Fibroblast of the aortic adventitia (primary cell): ENCODE data around the gene IL1RAPL1. TPM values are rescaled to one million over a fixed set of nuclear protein-coding genes. Genes with fewer than 3 reads are reported as not detected.

ENCODE experiments used
- DNase-seq: peaks from one replicate; pipeline ENCODE4 v3.0.0-alpha.2; 2010; ENCODE audit warnings: low read depth
- H3K4me3 ChIP-seq: 2 replicates; pipeline ENCODE4 v1.5.1; 2011; ENCODE audit warnings: low read depth, mild to moderate bottlenecking, control low read depth, low read length, moderate library complexity
- total RNA-seq: library from RNA; depleted of rRNA; stranded (reverse); fragments of >200 nt; gene quantifications from 2 replicates; pipeline ENCODE4 v1.2.3, GENCODE V29; 2012; ENCODE audit warnings: low replicate concordance
- TF ChIP-seq, protein P1 (sequence below): IDR thresholded peaks from 2 replicates; pipeline ENCODE4 v1.5.1; 2011; ENCODE audit warnings: mild to moderate bottlenecking, low read length, control low read depth, inconsistent platforms; ENCODE audit not compliant: insufficient read depth

The IL1RAPL1 gene
- total RNA-seq, 1 donor, result 7.1 TPM

DNA sequence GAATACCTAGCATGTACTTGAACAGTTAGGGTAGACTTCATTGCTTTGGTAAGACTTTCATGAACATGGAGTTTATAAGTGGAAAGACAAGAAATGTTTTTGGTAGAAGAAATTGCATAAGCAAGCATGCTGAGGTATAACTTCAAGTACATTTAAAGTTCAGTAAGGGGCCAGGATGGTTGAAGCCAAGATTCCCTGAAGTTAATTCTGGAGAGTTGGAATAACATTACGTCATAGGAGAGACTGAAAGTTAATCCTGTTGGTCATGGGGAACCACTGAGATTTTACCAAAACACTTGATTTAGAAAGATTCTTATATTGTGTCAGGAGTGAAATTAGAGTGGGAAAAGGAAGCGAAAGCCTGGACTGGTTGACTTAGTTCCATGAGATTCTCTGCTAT is 860.6 kb downstream of the IL1RAPL1 start:
- DNase-seq, result peak; percentile 53
- TF ChIP-seq, protein P1, sequence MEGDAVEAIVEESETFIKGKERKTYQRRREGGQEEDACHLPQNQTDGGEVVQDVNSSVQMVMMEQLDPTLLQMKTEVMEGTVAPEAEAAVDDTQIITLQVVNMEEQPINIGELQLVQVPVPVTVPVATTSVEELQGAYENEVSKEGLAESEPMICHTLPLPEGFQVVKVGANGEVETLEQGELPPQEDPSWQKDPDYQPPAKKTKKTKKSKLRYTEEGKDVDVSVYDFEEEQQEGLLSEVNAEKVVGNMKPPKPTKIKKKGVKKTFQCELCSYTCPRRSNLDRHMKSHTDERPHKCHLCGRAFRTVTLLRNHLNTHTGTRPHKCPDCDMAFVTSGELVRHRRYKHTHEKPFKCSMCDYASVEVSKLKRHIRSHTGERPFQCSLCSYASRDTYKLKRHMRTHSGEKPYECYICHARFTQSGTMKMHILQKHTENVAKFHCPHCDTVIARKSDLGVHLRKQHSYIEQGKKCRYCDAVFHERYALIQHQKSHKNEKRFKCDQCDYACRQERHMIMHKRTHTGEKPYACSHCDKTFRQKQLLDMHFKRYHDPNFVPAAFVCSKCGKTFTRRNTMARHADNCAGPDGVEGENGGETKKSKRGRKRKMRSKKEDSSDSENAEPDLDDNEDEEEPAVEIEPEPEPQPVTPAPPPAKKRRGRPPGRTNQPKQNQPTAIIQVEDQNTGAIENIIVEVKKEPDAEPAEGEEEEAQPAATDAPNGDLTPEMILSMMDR, result no peak

DNA sequence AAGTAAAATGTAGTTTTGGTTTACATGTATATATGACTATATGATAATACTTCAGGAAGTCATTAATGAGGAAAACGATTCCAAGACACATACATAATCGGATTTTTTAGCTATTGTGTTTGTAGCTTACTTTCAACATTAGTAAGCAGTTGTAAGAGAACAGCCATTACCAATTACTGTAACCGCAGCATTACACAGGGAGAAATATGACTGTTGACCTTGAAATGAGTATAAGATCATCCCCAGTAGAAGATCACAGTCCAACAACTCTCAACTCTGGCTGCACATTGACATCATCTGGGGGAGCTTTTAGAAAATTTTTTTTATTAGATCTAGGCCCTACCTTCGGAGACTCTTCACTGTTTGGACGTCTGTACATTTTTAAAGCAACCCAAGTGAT is 866.1 kb downstream of the IL1RAPL1 start:
- H3K4me3 ChIP-seq, result no peak overlapping the region
- TF ChIP-seq, protein P1, result no peak
- no peak for DNase-seq

More for the DNA sequence above, 860.6 kb downstream of the IL1RAPL1 start:
- H3K4me3 ChIP-seq, result no peak overlapping the region

DNA sequence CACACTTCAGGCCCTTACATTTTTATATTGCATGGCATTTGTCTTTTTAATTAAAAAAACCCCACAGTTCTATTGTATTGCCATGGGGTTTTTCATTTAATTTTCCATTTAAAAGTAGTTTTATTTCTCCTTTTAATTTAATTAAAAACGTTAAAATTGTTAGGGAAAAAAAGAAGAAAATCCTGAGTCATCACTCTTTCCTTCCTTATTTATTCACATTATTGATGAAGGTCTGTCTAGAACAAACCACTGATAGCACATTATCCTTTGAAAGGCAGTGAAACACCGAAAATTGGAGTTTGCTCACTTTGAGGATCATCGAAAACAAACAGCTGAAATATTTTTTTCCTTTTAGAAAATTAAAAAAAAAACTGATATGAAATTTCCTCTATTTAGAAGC is 868.5 kb downstream of the IL1RAPL1 start:
- no peak for DNase-seq
- TF ChIP-seq, protein P1, result no peak

DNA sequence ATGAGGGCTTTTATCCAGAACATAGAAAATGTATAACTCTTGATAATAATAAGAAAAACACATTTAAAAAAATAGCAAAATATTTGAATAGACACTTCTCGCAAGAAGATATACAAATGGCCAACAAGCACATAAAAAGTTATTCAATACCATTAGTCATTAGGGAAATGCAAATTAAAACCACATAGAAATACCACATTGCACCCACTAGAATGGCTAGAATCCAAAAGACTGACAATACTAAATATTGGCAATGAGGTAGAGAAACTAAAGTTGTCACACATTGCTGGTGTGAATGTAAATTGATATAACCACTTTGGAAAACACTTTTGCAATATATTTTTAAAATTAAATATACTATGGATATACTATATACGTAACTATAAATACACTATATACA is 873.8 kb downstream of the IL1RAPL1 start:
- no peak for DNase-seq
- TF ChIP-seq, protein P1, result no peak

More for the DNA sequence above, 868.5 kb downstream of the IL1RAPL1 start:
- no peak overlapping the region for H3K4me3 ChIP-seq

DNA sequence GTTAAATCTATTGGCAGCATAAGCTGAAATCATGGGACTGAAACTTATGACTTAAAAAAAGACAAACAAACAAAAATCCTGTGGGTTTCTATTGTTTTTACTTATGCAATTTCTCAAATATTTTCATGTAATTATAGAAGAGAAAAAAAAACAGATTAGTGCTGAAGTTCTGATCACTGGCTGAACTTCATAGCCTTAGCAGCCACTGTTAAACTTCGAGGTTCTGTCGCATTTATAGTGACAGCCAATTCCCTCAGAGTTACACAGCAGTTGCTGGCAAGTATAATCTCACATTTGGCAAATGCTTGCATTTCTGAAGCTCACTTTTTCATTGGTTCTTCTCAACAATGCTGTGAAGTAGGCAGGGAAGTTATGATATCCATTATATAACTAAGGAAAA is 879.2 kb downstream of the IL1RAPL1 start:
- no peak overlapping the region for H3K4me3 ChIP-seq
- TF ChIP-seq, protein P1, result no peak
- peak; percentile 55 for DNase-seq

More for the DNA sequence above, 873.8 kb downstream of the IL1RAPL1 start:
- no peak overlapping the region for H3K4me3 ChIP-seq

DNA sequence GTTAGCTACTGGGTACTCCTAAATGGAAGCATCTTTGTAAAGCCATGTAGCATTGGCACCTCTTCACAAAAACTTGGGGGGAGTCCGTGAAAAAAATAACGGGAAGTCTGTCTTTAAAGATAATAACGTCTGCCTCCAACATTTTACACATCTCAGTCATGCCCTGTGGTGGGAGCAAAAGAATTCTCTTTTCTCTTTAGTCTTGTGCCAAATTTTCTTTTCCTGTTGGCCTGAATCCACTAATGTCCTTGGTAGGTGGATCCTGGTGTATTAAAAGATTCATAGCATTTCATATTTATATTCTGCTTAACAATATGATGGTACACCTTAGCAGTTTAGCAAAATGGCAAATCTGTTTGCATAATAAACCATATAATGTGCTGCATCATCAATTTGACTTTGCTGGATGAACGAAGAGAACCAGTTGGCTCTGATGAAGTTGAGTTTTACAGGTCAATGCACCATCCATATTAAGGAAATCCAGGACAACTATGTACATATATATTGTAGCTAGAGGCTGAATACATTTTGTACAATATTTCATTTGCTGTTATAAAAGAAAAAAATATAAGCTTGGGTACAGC is 881.8 kb downstream of the IL1RAPL1 start:
- DNase-seq, result no peak
- H3K4me3 ChIP-seq, result no peak overlapping the region
- TF ChIP-seq, protein P1, result no peak

DNA sequence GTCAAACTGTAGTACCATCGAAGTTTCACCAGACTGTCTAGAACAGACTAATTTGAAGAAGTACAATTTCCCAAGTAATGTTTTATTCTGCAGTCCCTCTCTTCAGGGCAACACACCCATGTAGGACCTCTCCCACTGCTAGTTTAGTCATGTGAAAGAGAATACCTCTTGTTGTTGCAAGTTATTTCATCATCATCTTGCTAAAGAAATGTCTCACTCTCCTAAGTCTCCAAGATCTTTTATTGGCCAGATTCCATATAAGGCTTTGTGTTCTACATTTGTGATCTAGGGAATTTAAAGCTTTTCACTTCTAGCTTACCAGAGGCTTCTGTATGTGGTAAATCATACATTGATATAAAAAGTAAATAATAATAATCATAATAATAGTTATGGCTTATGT is 882.8 kb downstream of the IL1RAPL1 start:
- no peak overlapping the region for H3K4me3 ChIP-seq
- TF ChIP-seq, protein P1, result no peak
- DNase-seq, result peak; percentile 90
